ENCODE results near the gene IRF9. TPM values are rescaled to one million over a fixed set of nuclear protein-coding genes. Genes with fewer than 3 reads are reported as not detected.

The IRF9 gene
- total RNA-seq, 2 donors from 2014 or later = 12.5 to 21.5 TPM

DNA sequence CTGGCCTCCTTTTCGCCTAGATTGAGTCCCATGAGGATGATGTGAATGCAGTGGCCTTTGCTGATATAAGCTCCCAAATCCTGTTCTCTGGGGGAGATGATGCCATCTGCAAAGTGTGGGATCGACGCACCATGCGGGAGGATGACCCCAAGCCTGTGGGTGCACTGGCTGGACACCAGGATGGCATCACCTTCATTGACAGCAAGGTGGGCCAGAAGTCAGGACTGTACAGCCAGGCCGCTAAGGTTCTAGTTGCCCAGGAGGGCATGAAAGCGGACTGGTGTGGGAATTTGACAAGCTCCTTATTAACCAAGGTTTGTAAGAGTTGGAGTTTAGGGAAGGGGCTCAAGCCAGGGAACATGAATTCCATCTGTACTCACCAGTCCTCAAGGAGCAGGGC lies 41.4 kb upstream of the IRF9 start:
- intact Hi-C loops (cut with DNase I) = no loop called here
- Histone ChIP-seq H3K36me3 (replicated peaks in 1 of 2; ENCODE audit: insufficient read depth in 1 of 2, low read depth in 2 of 2) (peaks cover 24 to 37% of the 10 kb centered on the region in 2 donors), H3K4me3 (no peak overlapping the region), H3K27me3 (no peaks in the 10 kb centered on the region), H3K9me3 (no peaks in the 10 kb centered on the region), H3K27ac (no peak overlapping the region), H3K4me1 (peaks cover 28% of the 10 kb centered on the region)
- TF ChIP-seq, protein P1, sequence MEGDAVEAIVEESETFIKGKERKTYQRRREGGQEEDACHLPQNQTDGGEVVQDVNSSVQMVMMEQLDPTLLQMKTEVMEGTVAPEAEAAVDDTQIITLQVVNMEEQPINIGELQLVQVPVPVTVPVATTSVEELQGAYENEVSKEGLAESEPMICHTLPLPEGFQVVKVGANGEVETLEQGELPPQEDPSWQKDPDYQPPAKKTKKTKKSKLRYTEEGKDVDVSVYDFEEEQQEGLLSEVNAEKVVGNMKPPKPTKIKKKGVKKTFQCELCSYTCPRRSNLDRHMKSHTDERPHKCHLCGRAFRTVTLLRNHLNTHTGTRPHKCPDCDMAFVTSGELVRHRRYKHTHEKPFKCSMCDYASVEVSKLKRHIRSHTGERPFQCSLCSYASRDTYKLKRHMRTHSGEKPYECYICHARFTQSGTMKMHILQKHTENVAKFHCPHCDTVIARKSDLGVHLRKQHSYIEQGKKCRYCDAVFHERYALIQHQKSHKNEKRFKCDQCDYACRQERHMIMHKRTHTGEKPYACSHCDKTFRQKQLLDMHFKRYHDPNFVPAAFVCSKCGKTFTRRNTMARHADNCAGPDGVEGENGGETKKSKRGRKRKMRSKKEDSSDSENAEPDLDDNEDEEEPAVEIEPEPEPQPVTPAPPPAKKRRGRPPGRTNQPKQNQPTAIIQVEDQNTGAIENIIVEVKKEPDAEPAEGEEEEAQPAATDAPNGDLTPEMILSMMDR (IDR thresholded peaks at IDR 0.05) = no peak
- no peak for TF ChIP-seq POLR2A (IDR thresholded peaks at IDR 0.05)
- ATAC-seq = no peak
- DNase-seq = no peak
- WGBS, 2 donors = 94 to 95% methylated on average over 6 of the region's 6 CpGs

DNA sequence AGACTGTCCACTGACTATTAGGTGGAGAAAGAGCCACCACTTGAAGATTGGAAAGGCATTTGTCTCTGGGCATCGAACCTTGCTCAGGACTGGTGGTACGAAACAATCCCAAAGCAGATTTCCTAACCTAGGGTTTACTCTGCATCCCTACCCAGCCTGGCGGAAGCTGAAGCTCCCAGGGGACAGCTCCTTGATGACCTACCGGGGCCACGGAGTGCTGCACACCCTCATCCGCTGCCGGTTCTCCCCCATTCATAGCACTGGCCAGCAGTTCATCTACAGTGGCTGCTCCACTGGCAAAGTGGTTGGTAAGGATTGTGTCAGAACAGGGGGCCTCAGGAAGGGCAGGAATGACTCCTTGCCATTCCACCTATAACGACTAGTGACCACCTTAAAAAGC lies 39.9 kb upstream of the IRF9 start:
- TF ChIP-seq POLR2A (IDR thresholded peaks at IDR 0.05) = no peak
- TF ChIP-seq, protein P1 (IDR thresholded peaks at IDR 0.05) = no peak
- intact Hi-C loops (cut with DNase I) = no loop called here
- H3K4me3 ChIP-seq = no peak overlapping the region
- no peaks in the 10 kb centered on the region for H3K9me3 ChIP-seq
- no peak for ATAC-seq
- peaks cover 21% of the 10 kb centered on the region for H3K4me1 ChIP-seq
- no peaks in the 10 kb centered on the region for H3K27me3 ChIP-seq
- DNase-seq = no peak
- peaks cover 24 to 37% of the 10 kb centered on the region in 2 donors for H3K36me3 ChIP-seq (replicated peaks in 1 of 2; ENCODE audit: insufficient read depth in 1 of 2, low read depth in 2 of 2)
- H3K27ac ChIP-seq = no peak overlapping the region
- 94 to 95% methylated on average over 7 to 8 of the region's 8 CpGs for WGBS, 2 donors

DNA sequence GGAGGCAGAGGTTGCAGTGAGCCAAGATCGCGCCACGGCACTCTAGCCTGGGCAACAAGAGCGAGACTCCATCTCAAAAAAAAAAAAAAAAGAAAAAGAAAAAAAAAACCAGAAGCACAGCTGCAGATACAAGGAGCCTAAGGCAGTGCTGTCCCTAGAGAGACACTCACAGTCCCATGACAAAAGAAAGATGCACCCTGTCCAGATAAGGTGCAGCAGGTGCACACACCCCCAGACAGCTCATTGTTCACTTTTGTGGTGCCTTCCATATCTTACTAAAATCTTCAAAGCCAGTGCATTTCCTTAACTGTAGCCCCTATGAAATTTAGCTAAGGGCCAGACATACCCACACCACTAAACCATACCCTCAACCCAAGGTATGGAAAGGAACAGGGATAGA lies 38.6 kb upstream of the IRF9 start:
- Histone ChIP-seq H3K27me3 (no peaks in the 10 kb centered on the region), H3K36me3 (replicated peaks in 1 of 2; ENCODE audit: insufficient read depth in 1 of 2, low read depth in 2 of 2) (peaks cover 24 to 37% of the 10 kb centered on the region in 2 donors), H3K4me3 (no peak overlapping the region), H3K4me1 (peaks cover 9% of the 10 kb centered on the region), H3K9me3 (no peaks in the 10 kb centered on the region), H3K27ac (no peak overlapping the region)
- no peak for DNase-seq
- WGBS, 2 donors = 94 to 97% methylated on average over 4 of the region's 4 CpGs
- ATAC-seq = no peak
- TF ChIP-seq, protein P1 (IDR thresholded peaks at IDR 0.05) = no peak
- TF ChIP-seq POLR2A (IDR thresholded peaks at IDR 0.05) = no peak
- intact Hi-C loops (cut with DNase I) = no loop called here

DNA sequence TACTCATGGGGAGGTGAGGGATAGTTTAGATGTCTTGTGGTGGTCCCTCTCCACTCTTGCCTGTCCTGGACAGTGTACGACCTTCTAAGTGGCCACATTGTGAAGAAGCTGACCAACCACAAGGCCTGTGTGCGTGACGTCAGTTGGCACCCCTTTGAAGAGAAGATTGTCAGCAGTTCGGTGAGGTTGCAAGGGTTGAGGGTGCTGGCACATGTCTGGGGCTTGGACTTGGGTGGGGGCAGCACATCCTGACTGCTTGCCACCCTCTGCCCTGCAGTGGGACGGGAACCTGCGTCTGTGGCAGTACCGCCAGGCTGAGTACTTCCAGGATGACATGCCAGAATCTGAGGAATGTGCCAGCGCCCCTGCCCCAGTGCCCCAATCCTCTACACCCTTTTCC lies 38.2 kb upstream of the IRF9 start:
- Histone ChIP-seq H3K9me3 (no peaks in the 10 kb centered on the region), H3K36me3 (replicated peaks in 1 of 2; ENCODE audit: insufficient read depth in 1 of 2, low read depth in 2 of 2) (peaks cover 24 to 37% of the 10 kb centered on the region in 2 donors), H3K27me3 (no peaks in the 10 kb centered on the region), H3K4me3 (no peak overlapping the region), H3K27ac (no peak overlapping the region), H3K4me1 (peaks cover 4% of the 10 kb centered on the region)
- 92 to 95% methylated on average over 5 to 8 of the region's 8 CpGs for WGBS, 2 donors
- DNase-seq (no peak), ATAC-seq (no peak)
- TF ChIP-seq POLR2A (IDR thresholded peaks at IDR 0.05) = no peak
- TF ChIP-seq, protein P1 (IDR thresholded peaks at IDR 0.05) = no peak
- intact Hi-C loops (cut with DNase I) = no loop called here
